Inferior parietal cortex (tissue), 1 donor: ENCODE data around the gene STK39.

Source experiments
- DNase-seq: peaks from one replicate; pipeline ENCODE4 v3.0.0-alpha.2; 2016; ENCODE audit errors: extremely low spot score

The STK39 gene

GRCh38 chr2:167932123-167932693 is 315.2 kb downstream of the STK39 start:
- DNase-seq: no peak

GRCh38 chr2:167929484-167929883 is 317.9 kb downstream of the STK39 start:
- no peak for DNase-seq

GRCh38 chr2:167928434-167928833 is 319.0 kb downstream of the STK39 start:
- DNase-seq: no peak

- DNase-seq: no peak
Observed at GRCh38 chr2:167925758-167926157, 321.6 kb downstream of the STK39 start.

- no peak for DNase-seq
Observed at GRCh38 chr2:167924556-167924955, 322.8 kb downstream of the STK39 start.

GRCh38 chr2:167916756-167917155 is 330.6 kb downstream of the STK39 start:
- no peak for DNase-seq

DNA sequence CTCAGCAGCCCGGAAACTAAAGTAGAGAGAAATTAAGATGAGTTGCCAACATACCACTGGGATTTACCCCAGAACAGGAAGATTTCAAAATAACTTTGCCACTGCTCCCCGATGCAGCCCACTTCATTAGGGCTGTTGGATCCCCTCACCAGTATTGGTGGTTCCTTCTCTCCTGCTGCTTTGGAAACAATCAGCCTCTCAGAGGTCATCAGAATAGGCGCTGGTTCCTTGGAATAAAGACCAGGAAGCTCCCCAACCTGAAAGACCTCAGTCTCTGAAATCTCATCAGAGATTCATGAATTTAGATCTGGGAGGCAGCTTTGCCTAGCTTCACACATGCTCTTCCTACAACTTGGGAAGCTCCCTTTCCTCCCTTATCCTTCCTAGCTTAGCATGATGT is 332.4 kb downstream of the STK39 start:
- no peak for DNase-seq

DNA sequence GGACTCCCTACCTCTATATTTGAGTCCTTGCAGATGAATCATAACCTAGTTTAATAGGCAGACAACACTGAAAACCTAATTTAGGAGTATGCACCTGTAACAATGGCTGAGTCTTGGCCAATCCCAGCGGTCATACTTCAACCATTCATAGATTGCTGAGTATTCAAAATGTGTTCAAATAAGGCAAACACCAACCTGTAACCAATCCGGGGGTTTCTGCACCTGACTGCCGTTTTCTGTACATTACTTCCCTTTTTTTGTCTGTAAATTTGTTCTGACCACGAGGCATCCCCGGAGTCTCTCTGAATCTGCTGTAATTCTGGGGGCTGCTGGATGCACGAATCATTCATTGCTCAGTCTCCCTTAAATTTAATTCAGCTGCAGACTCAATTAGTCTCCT is 338.6 kb downstream of the STK39 start:
- DNase-seq: no peak

DNA sequence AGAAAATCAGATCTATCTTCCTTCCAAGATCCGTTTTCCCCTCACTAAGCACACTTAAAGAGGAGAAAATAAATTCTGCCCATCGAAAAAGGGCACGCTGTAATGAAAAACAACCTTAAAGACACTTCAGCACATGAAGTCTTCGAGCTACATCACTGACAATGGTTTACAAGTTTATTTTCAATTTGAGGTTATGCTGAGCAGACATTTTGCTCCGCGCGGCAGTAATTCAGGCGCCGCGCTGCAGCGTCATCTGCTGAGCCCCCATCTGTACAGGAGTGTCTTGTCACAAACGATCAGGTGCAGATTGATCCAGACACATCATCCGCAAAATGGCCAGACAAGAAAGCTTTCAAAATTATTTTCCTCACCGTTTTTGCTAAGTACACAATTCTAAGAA is 341.7 kb downstream of the STK39 start:
- no peak for DNase-seq
